VCaP (cell line): Measurements from ENCODE around the gene SLC35G2.

Source experiments
- H3K27ac ChIP-seq: fragments of 450-650 bp; 2 replicates; pipeline ENCODE4 v1.5.1; 2017
- CTCF ChIP-seq: fragments of 450-650 bp; conservative IDR thresholded peaks from 2 replicates; pipeline ENCODE4 v1.5.1; 2017; ENCODE audit warnings: mild to moderate bottlenecking, moderate library complexity

Gene SLC35G2

GRCh38 chr3:136818769-136819391 is at the start of gene SLC35G2:
TSS of gene SLC35G2 (plus strand) at chr3:136819126. CDS start at chr3:136854461, 35,335 bp downstream.
- TF ChIP-seq CTCF, result no peak
- H3K27ac ChIP-seq, result peak within 1 kb of the TSS; percentile 59; the same call in 1 of the 2 replicates

GRCh38 chr3:136772709-136773108 is 46.2 kb upstream of the SLC35G2 start:
- H3K27ac ChIP-seq, result no peak overlapping the region
- no peak for TF ChIP-seq CTCF

- no peak overlapping the region for H3K27ac ChIP-seq
- no peak for TF ChIP-seq CTCF
Measured at GRCh38 chr3:136778865-136779264, 40.1 kb upstream of the SLC35G2 start.

GRCh38 chr3:136780741-136781140 is 38.2 kb upstream of the SLC35G2 start:
- H3K27ac ChIP-seq, result no peak overlapping the region
- no peak for TF ChIP-seq CTCF

GRCh38 chr3:136783708-136784191 is 35.2 kb upstream of the SLC35G2 start:
- peak overlapping the region; percentile 46 for H3K27ac ChIP-seq
- TF ChIP-seq CTCF, result no peak

- H3K27ac ChIP-seq, result peak overlapping the region; percentile 2; the same call in 1 of the 2 replicates
Measured at GRCh38 chr3:136787349-136787748, 31.6 kb upstream of the SLC35G2 start.

GRCh38 chr3:136788154-136788553 is 30.8 kb upstream of the SLC35G2 start:
- TF ChIP-seq CTCF, result no peak
- H3K27ac ChIP-seq, result no peak overlapping the region

More at GRCh38 chr3:136787349-136787748, 31.6 kb upstream of the SLC35G2 start:
- no peak for TF ChIP-seq CTCF
